GM21381 (cell line): ENCODE measurements around the gene DZIP1.
"Not testable (repeated sequence)": the region's sequence is repeated elsewhere in the genome, so short reads cannot be mapped to it uniquely, and the experiment has no call there.

Source experiments
- ATAC-seq: cut with Tn5 transposase; IDR thresholded peaks from one replicate; pipeline ENCODE4 v1.9.1; 2021; ENCODE audit warnings: mild to moderate bottlenecking, moderate library complexity; ENCODE audit not compliant: unreplicated experiment

DZIP1 gene, protein sequence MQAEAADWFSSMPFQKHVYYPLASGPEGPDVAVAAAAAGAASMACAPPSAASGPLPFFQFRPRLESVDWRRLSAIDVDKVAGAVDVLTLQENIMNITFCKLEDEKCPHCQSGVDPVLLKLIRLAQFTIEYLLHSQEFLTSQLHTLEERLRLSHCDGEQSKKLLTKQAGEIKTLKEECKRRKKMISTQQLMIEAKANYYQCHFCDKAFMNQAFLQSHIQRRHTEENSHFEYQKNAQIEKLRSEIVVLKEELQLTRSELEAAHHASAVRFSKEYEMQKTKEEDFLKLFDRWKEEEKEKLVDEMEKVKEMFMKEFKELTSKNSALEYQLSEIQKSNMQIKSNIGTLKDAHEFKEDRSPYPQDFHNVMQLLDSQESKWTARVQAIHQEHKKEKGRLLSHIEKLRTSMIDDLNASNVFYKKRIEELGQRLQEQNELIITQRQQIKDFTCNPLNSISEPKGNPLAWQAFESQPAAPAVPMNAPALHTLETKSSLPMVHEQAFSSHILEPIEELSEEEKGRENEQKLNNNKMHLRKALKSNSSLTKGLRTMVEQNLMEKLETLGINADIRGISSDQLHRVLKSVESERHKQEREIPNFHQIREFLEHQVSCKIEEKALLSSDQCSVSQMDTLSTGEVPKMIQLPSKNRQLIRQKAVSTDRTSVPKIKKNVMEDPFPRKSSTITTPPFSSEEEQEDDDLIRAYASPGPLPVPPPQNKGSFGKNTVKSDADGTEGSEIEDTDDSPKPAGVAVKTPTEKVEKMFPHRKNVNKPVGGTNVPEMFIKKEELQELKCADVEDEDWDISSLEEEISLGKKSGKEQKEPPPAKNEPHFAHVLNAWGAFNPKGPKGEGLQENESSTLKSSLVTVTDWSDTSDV

GRCh38 chr13:95644601-95645052 lies at the start of gene DZIP1:
Gene DZIP1 (minus strand): TSS chr13:95644706. CDS start chr13:95642029, 2,677 bp downstream.
- ATAC-seq, result peak; percentile 70

GRCh38 chr13:95690986-95691385 lies 46.5 kb upstream of the DZIP1 start:
- ATAC-seq, result not testable (repeated sequence)

GRCh38 chr13:95689582-95689926 lies 45.0 kb upstream of the DZIP1 start:
- no peak for ATAC-seq

DNA sequence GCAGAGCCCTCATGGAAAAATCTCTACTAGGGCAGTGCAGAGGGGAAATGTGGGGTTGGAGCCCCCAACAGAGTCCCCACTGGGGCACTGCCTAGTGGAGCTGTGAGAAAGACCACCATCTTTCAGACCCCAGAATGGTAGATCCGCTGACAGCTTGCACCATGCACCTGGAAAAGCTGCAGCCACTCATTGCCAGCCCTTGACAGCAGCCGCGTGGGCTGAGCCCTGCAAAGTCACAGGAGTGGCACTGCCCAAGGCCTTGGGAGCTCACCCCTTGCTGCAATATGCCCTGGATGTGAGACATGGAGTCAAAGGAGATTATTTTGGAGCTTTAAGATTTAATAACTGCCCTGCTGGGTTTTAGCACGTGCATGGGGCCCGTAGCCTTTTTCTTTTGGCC lies 40.5 kb upstream of the DZIP1 start:
- ATAC-seq, result not testable (repeated sequence)

- ATAC-seq, result no peak
Measured at GRCh38 chr13:95684418-95684817, 39.9 kb upstream of the DZIP1 start.

GRCh38 chr13:95679722-95680121 lies 35.2 kb upstream of the DZIP1 start:
- ATAC-seq, result no peak

DNA sequence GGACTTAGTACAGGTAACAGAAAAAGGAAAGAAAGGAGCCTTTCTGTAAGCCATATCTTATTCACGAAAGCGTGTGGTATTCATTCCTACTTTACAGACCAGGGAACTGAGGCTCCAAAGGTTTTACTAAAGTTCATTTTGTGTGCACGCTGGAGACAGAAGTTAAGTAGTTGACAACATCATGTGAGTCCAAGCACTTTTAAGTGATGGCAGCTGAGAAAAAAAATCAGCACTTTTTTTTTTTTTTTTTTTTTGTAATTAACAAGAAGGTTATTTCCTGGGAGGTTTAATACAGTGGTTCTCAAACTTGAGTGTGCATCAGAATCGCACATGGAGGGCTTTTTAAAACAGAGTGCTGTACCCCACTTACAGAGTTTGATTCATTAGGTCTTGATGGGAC lies 34.5 kb upstream of the DZIP1 start:
- no peak for ATAC-seq

- ATAC-seq, result no peak
Measured at GRCh38 chr13:95677564-95678266, 33.2 kb upstream of the DZIP1 start.

- peak; percentile 94 for ATAC-seq
Measured at GRCh38 chr13:95676762-95677563, 32.5 kb upstream of the DZIP1 start, which contains the start of gene DNAJC3. Gene DNAJC3 (plus strand): TSS chr13:95677139. CDS start chr13:95677256, 117 bp downstream.

- ATAC-seq, result peak; percentile 3
Measured at GRCh38 chr13:95676105-95676761, 31.7 kb upstream of the DZIP1 start.

- no peak for ATAC-seq
Measured at GRCh38 chr13:95671597-95671996, 27.1 kb upstream of the DZIP1 start.

GRCh38 chr13:95667235-95667634 lies 22.7 kb upstream of the DZIP1 start:
- not testable (repeated sequence) for ATAC-seq

GRCh38 chr13:95660981-95661581 lies 16.6 kb upstream of the DZIP1 start:
- no peak for ATAC-seq

DNA sequence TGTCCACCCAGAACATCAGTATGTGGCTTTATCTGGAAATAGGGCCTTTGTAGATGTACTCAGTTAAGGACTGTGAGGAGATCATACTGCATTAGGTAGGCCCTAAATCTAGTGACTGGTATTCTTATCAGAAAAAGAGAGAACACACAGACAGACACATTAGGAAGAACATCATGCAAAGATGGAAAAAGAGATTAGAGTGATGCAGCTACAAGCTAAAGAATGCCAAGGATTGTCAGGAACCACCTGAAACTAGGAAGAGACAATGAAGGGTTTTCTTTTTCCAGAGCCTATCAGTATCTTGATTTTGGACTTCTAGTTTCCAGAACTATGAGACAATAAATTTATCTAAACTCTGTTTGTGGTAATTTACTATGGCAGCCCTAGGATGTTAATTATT lies 15.0 kb upstream of the DZIP1 start:
- no peak for ATAC-seq

- ATAC-seq, result no peak
Measured at GRCh38 chr13:95656386-95657015, 12.0 kb upstream of the DZIP1 start.

- no peak for ATAC-seq
Measured at GRCh38 chr13:95652821-95653220, 8.3 kb upstream of the DZIP1 start.

- no peak for ATAC-seq
Measured at GRCh38 chr13:95652244-95652764, 7.8 kb upstream of the DZIP1 start.

DNA sequence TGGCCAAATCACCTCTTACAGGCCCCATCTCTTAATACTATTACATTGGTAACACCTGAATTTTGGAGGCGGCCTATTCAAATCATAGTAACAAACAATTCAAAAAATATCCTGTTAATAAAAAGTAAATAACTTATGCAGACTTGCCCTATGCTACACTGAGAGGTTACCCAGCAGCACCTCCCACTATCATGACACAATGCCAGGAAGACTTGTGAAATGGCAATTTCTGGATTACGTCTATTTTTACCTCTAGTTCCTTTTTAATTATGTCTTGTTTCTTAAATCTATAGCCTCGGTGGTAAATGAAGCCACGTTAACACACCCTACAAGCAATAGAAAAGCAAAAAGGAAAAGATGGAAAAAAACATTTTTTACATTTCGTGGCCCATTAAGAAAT lies 6.2 kb upstream of the DZIP1 start:
- ATAC-seq, result no peak

DNA sequence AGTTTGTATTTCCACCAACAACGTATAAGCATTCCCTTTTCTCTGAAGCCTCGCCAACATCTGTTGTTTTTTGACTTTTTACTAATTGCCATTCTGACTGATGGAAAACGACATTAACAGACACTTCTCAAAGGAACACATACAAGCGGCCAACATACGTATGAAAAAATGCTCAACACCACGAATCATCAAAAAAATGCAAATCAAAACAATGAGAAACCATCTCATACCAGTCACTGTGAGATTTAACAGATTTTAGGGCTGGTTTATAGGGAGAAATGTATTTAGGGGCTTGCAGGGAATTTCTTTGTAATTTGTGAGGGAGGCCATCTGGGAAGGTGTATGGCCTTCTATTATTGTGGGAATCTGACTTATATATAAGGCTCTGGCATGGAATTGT lies 2.8 kb upstream of the DZIP1 start:
- ATAC-seq, result no peak
